Keratinocyte (primary cell): ENCODE data around the gene CDC25A. TPM values are rescaled to one million over a fixed set of nuclear protein-coding genes. Genes with fewer than 3 reads are reported as not detected.

Experiments used
- DNase-seq: peaks from one replicate; pipeline ENCODE4 v3.0.0-alpha.2; 2011; ENCODE audit warnings: low read depth, missing footprints, low spot score
- FAIRE-seq: peaks from 2 replicates; lab custom pipeline; 2011; peaks lifted over from hg19 to GRCh38; lab: Jason Lieb, UNC
- H2AFZ ChIP-seq: 2 replicates; pipeline ENCODE4 v1.6.0; 2012; ENCODE audit warnings: low read length, control low read depth, inconsistent platforms; ENCODE audit not compliant: control insufficient read depth
- H3K27ac ChIP-seq: 2 replicates; pipeline ENCODE4 v1.5.1; 2011; ENCODE audit warnings: low read length; ENCODE audit not compliant: control insufficient read depth, insufficient read depth
- H3K27me3 ChIP-seq: 3 replicates; pipeline ENCODE4 v1.6.0; 2011; ENCODE audit warnings: low read length; ENCODE audit not compliant: control insufficient read depth, insufficient read depth; ENCODE audit errors: extremely low read depth
- H3K36me3 ChIP-seq, 2 experiments: 2 replicates in 1 of 2; 3 replicates in 1 of 2; pipeline ENCODE4 v1.5.1; 2011; ENCODE audit warnings: low read length in 2 of 2, mild to moderate bottlenecking in 1 of 2; ENCODE audit not compliant: control insufficient read depth in 2 of 2, insufficient read depth in 2 of 2; ENCODE audit errors: extremely low read depth in 1 of 2
- H3K4me1 ChIP-seq: 3 replicates; pipeline ENCODE4 v1.5.1; 2011; ENCODE audit warnings: low read length; ENCODE audit not compliant: control insufficient read depth, insufficient read depth; ENCODE audit errors: extremely low read depth
- H3K4me2 ChIP-seq: 3 replicates; pipeline ENCODE4 v1.6.0; 2011; ENCODE audit warnings: low read depth, low read length; ENCODE audit not compliant: control insufficient read depth, insufficient read depth; ENCODE audit errors: extremely low read depth
- H3K4me3 ChIP-seq, 3 experiments: fragments of 200-600 bp in 1 of 3; sonication (generic) in 1 of 3; 2 replicates in 2 of 3; 3 replicates in 1 of 3; pipeline ENCODE4 v1.5.1; 2011 to 2016; ENCODE audit warnings: low read length in 3 of 3, mild to moderate bottlenecking in 3 of 3, control low read depth in 2 of 3, inconsistent platforms in 1 of 3, low read depth in 1 of 3, mixed read lengths in 1 of 3, mixed run types in 1 of 3, moderate library complexity in 1 of 3; ENCODE audit not compliant: control insufficient read depth in 2 of 3, insufficient read depth in 2 of 3; ENCODE audit errors: extremely low read depth in 1 of 3
- H3K79me2 ChIP-seq: 2 replicates; pipeline ENCODE4 v1.6.0; 2012; ENCODE audit warnings: low read length; ENCODE audit not compliant: control insufficient read depth, insufficient read depth
- H3K9ac ChIP-seq: 3 replicates; pipeline ENCODE4 v1.6.0; 2011; ENCODE audit warnings: low read length; ENCODE audit not compliant: control insufficient read depth, insufficient read depth; ENCODE audit errors: extremely low read depth
- H3K9me1 ChIP-seq: 3 replicates; pipeline ENCODE4 v1.6.0; 2011; ENCODE audit warnings: low read length; ENCODE audit not compliant: control insufficient read depth, insufficient read depth; ENCODE audit errors: extremely low read depth
- H3K9me3 ChIP-seq: 2 replicates; pipeline ENCODE4 v1.5.1; 2012; ENCODE audit warnings: low read depth, low read length; ENCODE audit not compliant: control insufficient read depth
- H4K20me1 ChIP-seq: 3 replicates; pipeline ENCODE4 v1.6.0; 2011; ENCODE audit warnings: low read length; ENCODE audit not compliant: control insufficient read depth, insufficient read depth; ENCODE audit errors: extremely low read depth
- CTCF ChIP-seq, 3 experiments: IDR thresholded peaks in 1 of 3; conservative IDR thresholded peaks in 1 of 3; optimal IDR thresholded peaks in 1 of 3; 2 replicates in 2 of 3; 3 replicates in 1 of 3; pipeline versions ENCODE3 to v1.5.1; 2011; ENCODE audit warnings: low read length in 3 of 3, mild to moderate bottlenecking in 3 of 3, moderate library complexity in 2 of 3, control low read depth in 1 of 3, inconsistent platforms in 1 of 3; ENCODE audit not compliant: insufficient read depth in 2 of 3; ENCODE audit errors: extremely low read depth in 1 of 3
- EZH2 ChIP-seq: IDR thresholded peaks from one replicate; pipeline ENCODE4 v1.6.1; 2012; ENCODE audit warnings: inconsistent platforms, mild to moderate bottlenecking, low read length, moderate library complexity
- dilution Hi-C: fragments of 300-500 bp; cut with MboI; formaldehyde crosslinking; loops from one replicate; pipeline ENCODE4 v1.7.0; 2020; ENCODE audit warnings: low sequenced_read_pairs; ENCODE audit not compliant: extremely low pct_ligation_motif_present
- polyA plus RNA-seq, 5 experiments: library from polyadenylated mRNA; depleted of rRNA in 3 of 5; stranded (reverse) in 3 of 5; stranded (forward) in 1 of 5; unstranded in 1 of 5; fragments of >200 nt; gene quantifications; 1 replicate in 1 of 5; 2 replicates in 3 of 5; 3 replicates in 1 of 5; pipeline versions ENCODE4 v1.2.1 to v1.2.3, GENCODE V29; 2011 to 2012; ENCODE audit warnings: missing spikeins in 2 of 5, low read depth in 1 of 5, low replicate concordance in 1 of 5

CDC25A gene
- polyA plus RNA-seq, 1 donor (not counting 4 experiments of a cell fraction or from before 2014, with no cell fraction given): 5.5 TPM

GRCh38 chr3:48125013-48125705 is 63.1 kb downstream of the CDC25A start:
- Histone ChIP-seq H4K20me1 (no peaks in the 10 kb centered on the region), H3K4me3 (no peak overlapping the region), H3K27me3 (no peaks in the 10 kb centered on the region), H3K4me2 (peak overlapping the region; percentile 7), H2AFZ (no peak overlapping the region), H3K9ac (no peak overlapping the region), H3K4me1 (peaks cover 16% of the 10 kb centered on the region), H3K9me3 (no peaks in the 10 kb centered on the region), H3K9me1 (no peaks in the 10 kb centered on the region), H3K27ac (no peak overlapping the region), H3K79me2 (no peaks in the 10 kb centered on the region), H3K36me3 (no peaks in the 10 kb centered on the region)
- no peak for DNase-seq
- TF ChIP-seq EZH2 (no peak), CTCF (optimal IDR thresholded peaks at IDR 0.05 in 1 of 3, IDR thresholded peaks at IDR 0.05 in 1 of 3, conservative IDR thresholded peaks at IDR 0.05 in 1 of 3; ENCODE audit: extremely low read depth in 1 of 3, insufficient read depth in 2 of 3, low read length in 3 of 3) (no peak)
- FAIRE-seq: peak; percentile 70
- dilution Hi-C loops: no loop called here

- Histone ChIP-seq H3K27me3 (no peaks in the 10 kb centered on the region), H3K4me3 (no peak overlapping the region), H3K36me3 (no peaks in the 10 kb centered on the region), H3K4me1 (peaks cover 12% of the 10 kb centered on the region), H3K9me3 (no peaks in the 10 kb centered on the region), H3K9ac (no peak overlapping the region), H3K27ac (no peak overlapping the region), H3K4me2 (no peak overlapping the region), H3K79me2 (no peaks in the 10 kb centered on the region), H3K9me1 (no peaks in the 10 kb centered on the region), H4K20me1 (no peaks in the 10 kb centered on the region), H2AFZ (no peak overlapping the region)
- FAIRE-seq (no peak), DNase-seq (no peak)
- TF ChIP-seq CTCF (optimal IDR thresholded peaks at IDR 0.05 in 1 of 3, IDR thresholded peaks at IDR 0.05 in 1 of 3, conservative IDR thresholded peaks at IDR 0.05 in 1 of 3; ENCODE audit: extremely low read depth in 1 of 3, insufficient read depth in 2 of 3, low read length in 3 of 3) (no peak), EZH2 (no peak)
- dilution Hi-C loops: no loop called here
Measured at GRCh38 chr3:48123346-48123745, 64.9 kb downstream of the CDC25A start.
